ENCODE results near the gene SMAD7.

GRCh38 chr18:48891721-48892120, 59.0 kb downstream of the SMAD7 start:
- TF ChIP-seq CTCF (IDR thresholded peaks at IDR 0.05) = no peak
- TF ChIP-seq POLR2A (IDR thresholded peaks at IDR 0.05; ENCODE audit: low read depth) = no peak
- TF ChIP-seq POLR2AphosphoS5 (IDR thresholded peaks at IDR 0.05) = no peak
- no peak for TF ChIP-seq EP300 (IDR thresholded peaks at IDR 0.05)

Data from esophagus muscularis mucosa (tissue), 4 donors.